Right lung (tissue), 10 donors: Measurements from ENCODE around the gene ABHD16B. TPM values are rescaled to one million over a fixed set of nuclear protein-coding genes. Genes with fewer than 3 reads are reported as not detected.

Experiments used
- DNase-seq, 2 donors: peaks; one replicate each; pipeline ENCODE4 v3.0.0-alpha.2; 2013
- long read RNA-seq, 8 donors: transcript quantifications; one replicate each; lab custom pipeline, GENCODE V29; 2026
- polyA plus RNA-seq, 5 donors: library from polyadenylated mRNA; unstranded; fragments of 120-200 nt; gene quantifications; one replicate each; pipeline versions ENCODE4 v1.2.1 to v1.2.3, GENCODE V29; 2013; ENCODE audit warnings: inconsistent platforms in 1 of 5, low replicate concordance in 1 of 5; ENCODE audit not compliant: insufficient read length in 5 of 5, insufficient read depth in 1 of 5

ABHD16B gene
- not detected for polyA plus RNA-seq
- long read RNA-seq, donor 1, transcript ABHD16B-201 (1 exons, 1,491 nt), result major isoform, 7 of 7 reads
- long read RNA-seq, donor 1, partial matches to known transcripts, result 0 of 7 reads
- long read RNA-seq, donor 1, other reads (novel, unspliced or antisense), result 0 of 7 reads
- long read RNA-seq, donor 2, transcript ABHD16B-201 (1 exons, 1,491 nt), result major isoform, 5 of 5 reads
- long read RNA-seq, donor 2, partial matches to known transcripts, result 0 of 5 reads
- long read RNA-seq, donor 2, other reads (novel, unspliced or antisense), result 0 of 5 reads
- long read RNA-seq, donor 3, transcript ABHD16B-201 (1 exons, 1,491 nt), result major isoform, 5 of 5 reads
- long read RNA-seq, donor 3, partial matches to known transcripts, result 0 of 5 reads
- long read RNA-seq, donor 3, other reads (novel, unspliced or antisense), result 0 of 5 reads
- long read RNA-seq, donor 4, partial matches to known transcripts, result 0 of 2 reads
- long read RNA-seq, donor 4, other reads (novel, unspliced or antisense), result 0 of 2 reads
- long read RNA-seq, donor 5, partial matches to known transcripts, result 0 of 3 reads
- long read RNA-seq, donor 5, other reads (novel, unspliced or antisense), result 0 of 3 reads
- long read RNA-seq, donor 6, transcript ABHD16B-201 (1 exons, 1,491 nt), result major isoform, 8 of 8 reads
- long read RNA-seq, donor 6, partial matches to known transcripts, result 0 of 8 reads
- long read RNA-seq, donor 6, other reads (novel, unspliced or antisense), result 0 of 8 reads
- long read RNA-seq, donor 7, transcript ABHD16B-201 (1 exons, 1,491 nt), result major isoform, 9 of 9 reads
- long read RNA-seq, donor 7, partial matches to known transcripts, result 0 of 9 reads
- long read RNA-seq, donor 7, other reads (novel, unspliced or antisense), result 0 of 9 reads
- long read RNA-seq, donor 8, partial matches to known transcripts, result 0 of 2 reads
- long read RNA-seq, donor 8, other reads (novel, unspliced or antisense), result 0 of 2 reads

- DNase-seq, result no peak
These were observed at the start of gene ABHD16B for GRCh38 chr20:63861365-63861934. Gene ABHD16B (plus strand): TSS chr20:63861498. CDS start chr20:63861541, 43 bp downstream.

- no peak for DNase-seq
These were observed 46.2 kb upstream of the ABHD16B start for GRCh38 chr20:63814891-63815614.

- no peak for DNase-seq
These were observed 45.6 kb upstream of the ABHD16B start for GRCh38 chr20:63815615-63816253.

- no peak for DNase-seq
These were observed 41.9 kb upstream of the ABHD16B start for GRCh38 chr20:63819224-63819921.

GRCh38 chr20:63821811-63822210, 39.5 kb upstream of the ABHD16B start:
- DNase-seq, result no peak

GRCh38 chr20:63822276-63822696, 39.0 kb upstream of the ABHD16B start:
- DNase-seq, result no peak

- DNase-seq, result no peak
These were observed 37.5 kb upstream of the ABHD16B start for GRCh38 chr20:63823691-63824311.

- no peak for DNase-seq
These were observed 35.8 kb upstream of the ABHD16B start for GRCh38 chr20:63825331-63826118.

- no peak for DNase-seq
These were observed 34.5 kb upstream of the ABHD16B start for GRCh38 chr20:63826753-63827152.

- no peak for DNase-seq
These were observed 33.2 kb upstream of the ABHD16B start for GRCh38 chr20:63828124-63828523.

- no peak for DNase-seq
These were observed 32.8 kb upstream of the ABHD16B start for GRCh38 chr20:63828545-63828944.

- DNase-seq, result no peak
These were observed 32.3 kb upstream of the ABHD16B start for GRCh38 chr20:63828951-63829350.

- DNase-seq, result no peak
These were observed 31.7 kb upstream of the ABHD16B start for GRCh38 chr20:63829603-63829944.

GRCh38 chr20:63829945-63830835, 31.1 kb upstream of the ABHD16B start:
- no peak for DNase-seq

GRCh38 chr20:63830841-63831588, 30.3 kb upstream of the ABHD16B start, which contains the start of gene ZBTB46:
Gene ZBTB46 (minus strand): TSS chr20:63831264. CDS start chr20:63790757, 40,507 bp downstream.
- no peak for DNase-seq

GRCh38 chr20:63831646-63831992, 29.7 kb upstream of the ABHD16B start:
- DNase-seq, result no peak
